HG03097 (cell line): ENCODE results near the gene GRM8.
A peak's percentile ranks its signal among the peaks of the same experiment; 100 is the strongest.

ENCODE experiments used
- ATAC-seq: cut with Tn5 transposase; IDR thresholded peaks from one replicate; pipeline ENCODE4 v1.9.1; 2021; ENCODE audit not compliant: unreplicated experiment, low FRiP score

GRM8 gene

DNA sequence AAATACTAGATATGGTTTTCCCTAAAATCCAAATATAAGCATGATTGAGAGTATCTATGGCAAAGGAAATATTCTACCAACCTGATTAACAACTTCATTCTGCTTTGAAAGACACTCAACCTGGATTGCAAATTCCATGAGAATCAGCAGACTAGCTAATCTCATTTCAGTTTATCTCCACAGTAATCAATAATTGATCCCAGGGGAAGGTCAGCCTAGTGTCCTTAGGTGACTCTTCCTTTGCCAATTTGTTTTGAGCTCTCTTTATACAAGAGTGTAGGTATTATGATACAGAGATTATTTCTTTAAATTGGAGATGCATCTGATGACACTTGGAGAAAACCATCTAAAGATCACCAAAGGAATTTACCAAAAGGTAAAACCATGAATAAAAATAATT, 100.3 kb downstream of the GRM8 start:
- ATAC-seq: no peak

DNA sequence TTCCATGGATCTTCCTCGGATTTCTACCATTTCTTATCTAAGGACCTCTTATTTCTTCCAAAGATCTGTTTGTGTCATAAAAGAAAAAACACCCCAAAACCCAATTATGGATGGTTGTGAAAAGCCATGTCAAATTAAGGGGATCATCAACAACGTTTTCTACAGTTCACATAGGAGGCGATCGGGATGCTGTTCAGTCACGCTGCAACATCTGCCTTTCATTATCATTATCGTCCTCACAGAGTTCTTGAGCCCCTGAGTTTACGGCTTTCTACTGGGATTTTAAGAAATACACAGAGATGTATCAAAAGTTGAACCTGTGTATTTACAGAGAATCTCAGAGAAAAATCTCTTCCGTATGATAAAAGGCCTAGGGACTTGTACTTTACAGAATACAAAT, 101.4 kb downstream of the GRM8 start:
- ATAC-seq: no peak

DNA sequence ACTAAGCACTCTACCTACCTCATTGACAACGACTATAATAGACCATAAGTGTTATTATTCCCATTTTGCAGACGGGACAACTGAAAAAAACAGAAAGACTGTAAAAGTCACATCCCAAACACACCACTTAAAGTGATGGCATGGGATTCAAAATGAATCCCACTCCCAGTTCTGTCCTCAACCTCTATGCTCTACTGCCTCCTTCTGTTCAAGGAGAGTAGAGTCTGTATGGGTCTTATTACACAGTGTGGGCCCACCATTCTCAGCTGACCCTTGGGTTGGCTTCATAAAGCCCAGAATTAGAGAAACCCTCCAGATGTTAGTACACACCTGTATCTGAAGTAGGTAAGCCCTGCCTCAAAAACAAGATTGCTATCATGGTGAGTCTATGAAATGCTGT, 102.2 kb downstream of the GRM8 start:
- ATAC-seq: no peak

DNA sequence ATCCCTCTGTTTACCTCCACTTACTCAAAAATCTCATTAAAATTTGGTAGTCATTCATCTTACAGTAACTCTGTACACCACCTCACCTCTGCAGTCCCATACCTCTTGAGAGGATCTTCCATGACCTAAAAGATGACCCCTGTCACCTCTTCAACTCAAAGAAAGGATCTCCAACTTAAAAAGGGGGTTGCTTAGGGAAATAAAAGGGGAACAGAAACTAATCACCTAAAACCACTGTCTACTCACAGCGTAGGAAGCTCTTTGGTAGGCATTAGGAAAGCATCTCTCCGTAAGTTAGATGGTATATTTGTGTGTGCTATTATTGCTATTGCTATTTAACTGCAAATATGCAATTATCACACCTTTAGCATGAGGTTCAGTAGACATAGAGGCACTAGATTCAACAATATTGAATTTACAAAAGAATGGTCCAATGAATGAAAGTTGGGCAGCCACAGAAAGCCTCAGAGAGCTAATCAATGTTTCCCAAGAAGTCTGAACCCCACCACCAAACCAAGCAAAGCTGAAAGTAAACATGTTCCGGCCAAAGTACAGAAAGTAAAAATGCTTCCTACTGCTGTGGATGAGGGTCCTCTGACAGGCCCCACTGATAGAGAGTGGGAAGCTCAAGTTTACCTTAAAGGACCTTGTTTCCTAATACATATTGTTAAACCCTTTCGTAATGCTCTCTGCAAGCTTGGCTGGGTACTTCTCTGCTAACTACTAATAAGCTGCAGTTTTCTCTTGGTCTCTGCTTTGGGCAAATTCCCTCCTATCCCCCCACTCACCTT, 105.8 kb downstream of the GRM8 start:
- no peak for ATAC-seq

DNA sequence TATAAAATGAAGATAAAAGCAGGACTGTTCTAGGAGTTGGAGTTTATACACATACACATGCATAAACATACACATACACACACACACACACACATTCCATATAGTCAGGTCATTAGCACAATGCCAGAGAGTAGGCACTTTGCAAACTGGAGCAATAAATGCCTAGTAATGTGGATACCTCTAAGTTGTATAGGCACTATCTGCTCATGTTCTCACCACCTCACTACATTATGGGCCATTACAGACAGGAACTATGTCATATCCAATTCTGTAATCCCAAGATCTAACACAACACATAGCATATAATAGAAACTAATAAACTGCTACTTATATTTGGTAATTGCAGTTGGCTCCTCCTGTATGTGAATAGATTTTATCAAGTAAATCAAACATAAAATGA, 115.6 kb downstream of the GRM8 start:
- no peak for ATAC-seq

DNA sequence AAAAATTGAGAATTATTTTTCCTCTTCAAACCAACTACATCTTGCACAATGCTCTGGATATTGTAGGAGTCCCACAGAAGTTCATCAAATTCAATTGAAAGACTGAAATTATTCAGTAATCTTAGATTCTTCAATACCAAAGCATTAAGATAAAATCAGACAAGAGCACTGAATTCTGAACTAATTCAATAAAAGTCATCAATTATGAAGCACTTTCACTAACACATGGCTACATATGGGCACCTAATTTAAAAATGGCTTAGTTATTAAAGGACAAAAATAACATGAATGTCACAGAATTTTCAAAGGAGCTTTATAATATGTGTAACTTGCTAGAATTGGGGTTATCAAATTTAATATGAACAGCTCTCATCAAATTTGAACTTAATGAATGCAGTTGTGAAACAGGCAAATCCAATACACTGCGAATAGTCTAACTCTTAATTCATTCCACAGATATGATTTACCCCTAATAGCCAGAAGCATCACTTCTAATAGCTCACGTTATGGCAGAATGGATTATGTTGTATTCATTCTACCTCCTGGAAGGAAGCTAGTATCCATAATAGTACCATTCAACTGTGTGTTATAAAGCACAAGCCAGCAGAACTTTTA, 116.8 kb downstream of the GRM8 start:
- no peak for ATAC-seq

DNA sequence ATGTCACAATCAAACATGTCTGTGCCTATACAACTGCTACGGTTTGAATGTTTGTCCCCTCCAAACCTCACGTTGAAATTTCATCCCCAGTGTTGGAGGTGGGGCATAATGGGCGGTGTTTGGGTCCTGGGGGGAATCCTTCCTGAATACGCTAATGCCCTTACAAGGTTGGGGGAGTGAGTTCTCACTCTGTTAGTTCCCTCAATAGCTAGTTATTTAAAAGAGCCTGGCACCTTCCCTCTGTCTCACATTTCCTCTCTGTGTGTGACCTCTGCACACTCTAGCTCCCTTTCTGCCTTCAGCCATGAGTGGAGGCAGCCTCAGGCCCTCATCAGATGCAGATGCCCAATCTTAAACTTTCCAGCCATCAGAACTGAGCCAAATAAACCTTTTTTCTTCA, 129.5 kb downstream of the GRM8 start:
- ATAC-seq: no peak

DNA sequence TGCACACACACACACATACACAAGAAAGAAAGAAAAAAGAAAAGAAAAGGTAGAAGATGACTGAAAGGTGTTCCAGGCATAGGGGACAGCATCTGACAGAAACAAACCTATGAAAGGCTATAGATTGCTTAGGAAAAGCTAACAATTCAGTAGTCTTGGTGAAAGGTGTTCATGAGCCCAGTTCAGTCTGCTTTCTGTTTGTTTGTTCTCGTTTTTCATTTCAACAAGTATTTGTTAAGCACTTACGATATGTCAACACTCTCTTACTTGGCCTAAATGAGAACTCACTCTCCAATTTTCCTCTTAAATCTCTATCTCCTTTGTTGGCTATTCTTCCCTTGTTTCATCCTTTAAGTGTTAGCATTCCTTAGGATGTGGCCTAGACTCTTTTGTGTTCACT, 133.2 kb downstream of the GRM8 start:
- ATAC-seq: no peak

DNA sequence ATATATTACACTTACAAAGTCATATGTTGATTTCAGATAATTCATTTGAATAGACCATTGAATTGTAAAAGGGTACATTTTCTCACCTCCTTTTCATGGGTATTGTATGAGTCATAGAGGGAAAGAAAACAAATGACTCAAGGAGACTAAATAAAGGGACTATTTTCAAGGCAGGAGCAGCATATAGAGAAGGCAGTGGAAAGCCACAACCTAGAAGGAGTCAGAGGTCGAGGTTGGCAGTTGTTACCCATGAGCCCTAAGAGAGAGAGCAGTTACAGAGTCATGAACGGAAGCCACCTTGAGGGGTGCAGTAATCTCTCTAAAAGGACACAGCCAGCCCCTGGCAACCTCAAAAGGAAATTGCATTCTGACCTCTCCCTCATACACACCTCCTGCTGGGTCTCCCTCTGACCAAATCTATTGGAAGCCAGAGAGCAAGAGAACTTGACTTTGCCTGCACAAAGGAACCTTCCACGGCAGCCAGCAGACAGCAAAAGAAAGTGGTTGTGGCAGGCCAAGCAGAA, 137.9 kb downstream of the GRM8 start:
- ATAC-seq: peak; percentile 54

DNA sequence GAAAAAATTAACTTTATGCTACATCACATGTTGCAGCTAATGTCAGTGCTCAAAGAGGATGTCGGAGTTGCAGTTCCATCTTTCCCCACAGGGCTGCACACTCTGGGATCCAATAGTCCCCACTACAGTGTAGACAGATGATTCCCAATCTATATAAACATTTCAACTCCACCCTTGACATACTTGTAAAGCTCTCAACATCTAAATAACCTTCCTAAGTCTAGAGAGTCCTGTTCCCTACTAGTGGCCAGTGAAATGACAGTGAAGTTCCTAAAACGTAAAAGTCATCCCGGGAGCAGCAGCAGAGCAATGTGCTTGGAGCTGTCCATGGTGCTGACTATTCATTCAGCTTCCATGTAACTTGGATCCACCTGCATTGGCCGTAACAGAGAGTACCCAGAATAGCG, 145.1 kb downstream of the GRM8 start:
- ATAC-seq: peak; percentile 85

DNA sequence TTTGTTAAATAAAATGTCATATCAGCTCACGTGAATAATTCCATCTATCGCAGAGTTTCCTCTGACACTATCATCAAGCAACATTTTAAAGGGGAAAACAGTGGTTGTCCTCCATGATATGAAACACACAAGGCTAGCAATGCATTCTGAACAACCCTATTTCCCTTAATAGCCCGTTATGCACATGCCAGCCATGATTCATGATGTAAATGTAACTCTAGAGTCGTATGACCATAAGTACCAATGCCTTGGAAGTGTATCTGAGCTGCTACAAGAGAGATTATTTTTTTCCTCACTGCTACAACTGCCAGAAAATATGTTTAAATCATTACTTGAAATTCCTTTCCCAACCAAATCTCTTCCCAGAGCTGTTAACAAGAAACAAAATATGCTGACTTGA, 159.4 kb downstream of the GRM8 start:
- ATAC-seq: no peak

DNA sequence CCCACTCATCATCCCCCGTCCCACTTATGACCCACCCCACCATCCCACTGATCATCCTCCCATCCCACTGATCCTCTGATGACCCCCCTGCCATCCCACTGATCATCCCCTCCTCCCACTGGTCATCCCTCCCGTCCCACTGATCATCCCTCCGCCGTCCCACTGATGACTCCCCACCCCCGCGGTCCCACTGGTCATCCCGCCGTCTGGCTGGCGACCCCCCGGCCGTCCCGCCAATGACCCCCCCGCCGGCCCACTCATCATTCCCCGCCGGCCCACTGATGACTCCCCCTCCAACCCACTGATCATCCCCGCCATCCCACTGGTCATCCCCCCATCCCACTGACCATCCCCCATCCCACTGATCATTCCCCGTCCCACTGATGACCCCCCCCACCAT, 161.1 kb downstream of the GRM8 start:
- ATAC-seq: no peak

DNA sequence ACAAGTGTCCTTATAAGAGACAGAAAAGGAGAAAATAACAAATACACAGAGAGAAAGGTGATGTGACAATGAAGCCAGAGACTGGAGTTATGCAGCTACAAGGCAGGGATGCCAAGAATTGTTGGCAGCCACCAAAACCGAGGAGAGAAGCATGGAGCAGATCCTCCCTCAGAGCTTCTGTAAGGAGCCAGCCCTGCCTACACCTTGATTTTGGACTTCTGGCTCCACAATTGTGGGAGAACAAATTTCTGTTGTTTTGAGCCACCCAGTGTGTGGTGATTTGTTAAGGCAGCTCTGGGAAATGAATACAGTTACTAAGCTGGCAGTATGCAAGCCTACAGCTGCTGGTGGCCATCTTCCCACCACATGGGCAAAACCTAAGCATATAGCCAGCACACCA, 163.6 kb downstream of the GRM8 start:
- no peak for ATAC-seq

DNA sequence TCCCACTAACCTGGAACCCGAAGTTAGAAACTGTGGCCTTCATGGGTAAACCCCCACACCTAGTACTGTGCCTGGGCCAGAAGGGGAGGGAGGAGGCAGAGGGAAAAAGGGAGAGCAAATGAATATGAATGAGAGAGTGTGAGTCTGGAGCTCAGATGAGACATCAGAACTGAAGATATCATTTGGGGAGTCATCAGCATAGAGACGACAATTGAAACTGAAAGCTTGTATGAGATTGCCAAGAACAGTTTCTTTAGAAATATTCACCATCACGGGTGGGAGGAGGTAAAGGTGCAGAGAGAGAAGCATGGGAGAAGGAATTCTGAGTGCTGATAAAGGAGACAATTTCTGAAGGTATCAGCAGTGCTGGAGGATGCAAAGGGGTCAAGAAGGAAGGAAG, 171.2 kb downstream of the GRM8 start:
- ATAC-seq: no peak

DNA sequence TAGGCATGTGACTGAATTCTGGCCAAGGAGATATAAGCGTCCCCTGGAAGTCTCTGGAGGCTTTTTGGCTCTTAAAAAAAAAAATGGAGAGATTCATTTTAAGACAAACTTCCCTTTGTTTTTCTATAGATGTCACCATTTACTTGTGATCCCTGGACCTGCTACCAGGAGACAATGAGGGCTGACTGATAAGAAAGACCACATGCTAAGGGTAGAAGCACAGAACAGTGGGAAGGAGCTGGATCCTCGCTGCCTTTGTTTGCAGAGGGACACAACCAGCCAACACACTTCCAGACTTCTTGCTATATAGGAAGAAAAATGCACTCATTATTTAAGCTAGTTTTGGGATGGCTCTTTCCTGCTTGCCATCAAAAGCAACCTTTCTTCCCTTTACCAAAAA, 172.2 kb downstream of the GRM8 start:
- no peak for ATAC-seq

DNA sequence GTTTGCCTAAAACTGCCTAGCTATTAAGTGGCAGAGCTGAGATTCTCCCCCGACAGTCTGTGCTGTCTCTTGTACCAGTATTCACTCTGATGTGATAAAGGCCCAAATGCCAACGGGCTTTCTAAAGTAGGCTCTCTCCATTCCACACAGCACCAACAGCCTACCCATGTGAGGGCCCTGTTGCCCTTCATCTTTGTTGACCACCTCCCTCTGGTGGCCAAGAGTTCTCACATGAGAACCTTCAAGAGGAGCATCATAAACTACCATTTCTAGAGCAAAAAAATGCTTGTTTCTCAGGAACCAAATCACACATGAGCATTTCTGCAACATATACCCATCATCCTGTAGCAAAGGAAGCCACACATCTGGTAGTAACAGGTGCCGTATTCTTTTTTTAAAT, 185.8 kb downstream of the GRM8 start:
- ATAC-seq: no peak

DNA sequence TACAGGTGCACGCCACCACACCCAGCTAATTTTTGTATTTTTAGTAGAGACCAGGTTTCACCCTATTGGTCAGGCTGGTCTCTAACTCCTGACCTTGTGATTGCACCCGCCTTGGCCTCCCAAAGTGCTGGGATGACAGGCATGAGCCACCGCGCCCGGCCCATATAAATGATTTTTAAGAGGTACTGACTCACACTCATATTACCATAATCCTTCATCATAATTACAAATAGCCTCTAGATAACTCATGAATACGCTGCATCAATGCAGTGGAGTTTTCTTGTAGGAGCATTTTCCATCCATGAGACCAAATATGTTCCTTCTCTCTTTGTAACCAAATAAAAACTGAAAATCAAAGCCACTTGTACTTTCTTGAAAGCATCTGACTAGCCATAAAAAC, 193.3 kb downstream of the GRM8 start:
- ATAC-seq: no peak

DNA sequence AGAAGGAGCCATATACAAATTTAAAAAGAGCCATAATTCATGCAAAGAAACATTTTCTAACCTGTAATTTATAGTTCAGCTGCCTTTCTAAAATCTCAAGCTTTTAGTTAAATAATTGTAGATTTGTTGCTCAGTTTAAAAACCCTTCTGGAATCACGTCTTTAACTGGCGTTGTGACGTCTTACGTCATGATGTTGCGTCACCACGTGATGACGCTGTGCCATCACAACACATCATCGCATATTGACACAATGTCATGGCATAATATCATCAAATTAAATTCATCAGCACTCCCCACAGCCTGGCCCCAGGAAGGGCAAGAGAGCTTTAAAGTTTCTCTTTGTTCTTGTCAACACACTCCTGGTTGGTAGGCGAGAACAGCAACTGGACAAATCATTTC, 194.8 kb downstream of the GRM8 start:
- ATAC-seq: no peak

DNA sequence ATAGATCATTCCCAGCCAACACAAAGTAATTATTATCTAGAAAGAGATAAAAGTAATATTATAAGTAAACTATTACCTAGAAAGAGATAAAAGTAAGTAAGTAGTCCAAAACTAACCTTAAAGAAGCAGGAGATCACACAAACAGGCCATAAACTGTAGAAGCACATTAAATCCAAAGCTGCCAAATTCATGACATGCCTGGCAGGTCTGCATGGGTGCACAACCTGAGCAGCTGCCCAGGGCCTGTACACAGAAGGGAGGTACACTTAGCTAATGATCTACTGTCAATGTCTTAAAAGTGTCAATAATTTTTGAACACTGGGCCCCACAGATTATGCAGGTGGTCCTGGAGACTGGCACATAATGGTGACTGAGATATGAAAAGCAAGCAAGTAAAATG, 196.5 kb downstream of the GRM8 start:
- no peak for ATAC-seq

DNA sequence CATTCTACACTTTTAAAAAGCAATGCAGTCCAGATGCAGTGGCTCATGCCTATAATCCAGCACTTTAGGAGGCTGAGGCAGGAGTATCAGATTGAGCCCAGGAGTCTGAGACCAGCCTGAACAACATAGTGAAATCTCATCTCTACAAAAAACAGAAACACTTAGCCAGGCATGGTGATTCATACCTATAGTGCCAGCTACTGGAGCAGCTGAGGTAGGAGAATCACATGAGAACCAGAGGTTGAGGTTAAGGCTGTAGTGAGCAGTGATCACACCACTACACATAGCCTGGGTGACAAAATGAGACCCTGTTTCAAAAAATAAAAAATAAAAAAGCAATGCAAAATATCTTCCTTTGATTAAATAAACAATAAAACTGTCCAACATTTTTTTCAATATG, 205.2 kb downstream of the GRM8 start:
- ATAC-seq: no peak

DNA sequence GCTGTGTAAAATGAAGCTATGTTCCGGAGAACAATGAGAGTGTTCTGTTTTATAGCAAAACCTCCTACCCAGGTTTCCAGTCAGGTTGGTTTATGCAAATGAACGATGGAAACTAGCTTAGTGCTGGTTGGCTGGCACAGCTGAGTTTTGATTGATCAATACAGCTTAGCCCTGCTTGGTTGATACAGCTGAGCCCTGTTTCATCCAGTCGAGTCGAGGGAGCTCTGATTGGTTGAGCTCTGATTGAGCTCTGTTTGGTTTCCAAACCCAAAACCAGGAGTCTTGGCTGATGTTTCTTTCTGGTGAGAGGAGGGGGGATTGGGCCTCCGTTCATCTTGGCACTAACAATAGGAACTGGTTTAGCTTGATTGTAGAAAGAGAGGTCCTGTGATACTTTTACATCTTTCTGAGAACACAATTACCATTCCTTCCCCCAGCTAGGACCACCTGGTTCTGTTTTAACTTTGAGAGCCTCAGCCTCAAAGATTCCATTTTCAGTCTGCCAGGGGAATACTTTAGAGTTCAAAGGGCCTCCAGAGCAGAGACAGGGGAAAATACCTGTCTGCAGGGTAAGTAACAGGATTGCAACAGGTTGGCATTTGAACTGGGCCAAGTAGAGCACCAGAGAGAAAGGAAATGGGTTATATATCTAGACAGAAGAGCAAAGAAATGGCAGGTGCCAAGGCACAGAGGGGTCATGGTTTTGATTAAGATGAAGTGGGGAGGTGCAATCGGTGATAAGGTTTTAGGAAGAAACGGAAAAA, 210.9 kb downstream of the GRM8 start:
- ATAC-seq: no peak

DNA sequence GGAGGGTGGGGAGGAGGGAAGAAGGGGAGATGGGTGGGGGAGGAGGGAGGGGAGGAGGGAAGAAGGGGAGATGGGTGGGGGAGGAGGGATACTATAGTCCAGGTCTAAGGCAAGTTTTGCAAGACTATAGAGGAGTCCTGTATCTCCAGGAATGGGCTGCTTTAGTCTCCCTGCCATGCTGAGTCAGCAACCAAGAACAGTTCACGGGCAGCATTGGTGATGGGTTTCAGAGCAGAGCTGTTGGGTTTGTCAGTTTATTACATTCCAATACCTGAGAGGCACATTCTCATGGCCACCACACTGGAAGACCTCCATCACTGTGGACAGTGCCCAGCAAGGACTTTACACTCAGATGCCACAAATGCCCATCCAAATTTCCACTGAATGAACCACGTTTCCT, 212.7 kb downstream of the GRM8 start:
- no peak for ATAC-seq
